ENCODE results near the gene NFASC. TPM values are rescaled to one million over a fixed set of nuclear protein-coding genes. Genes with fewer than 3 reads are reported as not detected.
A peak's percentile ranks its signal among the peaks of the same experiment; 100 is the strongest.

The NFASC gene
- total and polyA plus RNA-seq, 4 donors, result 51.4 to 173 (median 113) TPM

DNA sequence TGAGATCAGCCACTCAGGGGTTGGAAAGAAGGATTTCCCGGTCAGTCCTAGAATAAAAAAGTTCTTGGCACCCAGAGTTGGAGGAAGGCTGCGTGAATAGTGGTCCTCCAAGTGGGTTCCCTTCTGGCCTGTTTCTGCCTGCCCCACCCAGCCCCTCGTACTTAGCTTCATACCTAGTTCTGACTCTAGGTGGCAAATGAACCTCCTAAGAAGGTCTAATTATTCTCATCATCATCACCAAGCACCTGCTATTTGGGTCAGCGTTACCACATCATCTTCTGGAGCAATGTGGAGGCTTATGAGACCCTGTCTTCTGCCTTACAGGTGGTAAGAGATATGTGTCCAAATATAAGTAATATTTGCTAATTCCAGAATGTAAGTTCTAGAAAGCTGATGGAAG, 35.9 kb upstream of the NFASC start:
- Histone ChIP-seq H3K4me3 (ENCODE audit: low read depth, low read length) (no peak overlapping the region), H3K9me3 (ENCODE audit: control insufficient read depth, insufficient read depth, low read length) (no peaks in the 10 kb centered on the region), H3K4me1 (ENCODE audit: control insufficient read depth, insufficient read depth, low read length) (peaks cover 19% of the 10 kb centered on the region), H3K27ac (ENCODE audit: low read depth, low read length) (no peak overlapping the region), H3K27me3 (ENCODE audit: control insufficient read depth, insufficient read depth, low read length) (no peaks in the 10 kb centered on the region), H3K36me3 (ENCODE audit: control insufficient read depth, insufficient read depth, low read length) (no peaks in the 10 kb centered on the region)
- 33% methylated on average over 1 of the region's 4 CpGs for WGBS (ENCODE audit: insufficient coverage)
- no peak for DNase-seq (ENCODE audit: low read depth in 4 of 6, low spot score in 6 of 6)

DNA sequence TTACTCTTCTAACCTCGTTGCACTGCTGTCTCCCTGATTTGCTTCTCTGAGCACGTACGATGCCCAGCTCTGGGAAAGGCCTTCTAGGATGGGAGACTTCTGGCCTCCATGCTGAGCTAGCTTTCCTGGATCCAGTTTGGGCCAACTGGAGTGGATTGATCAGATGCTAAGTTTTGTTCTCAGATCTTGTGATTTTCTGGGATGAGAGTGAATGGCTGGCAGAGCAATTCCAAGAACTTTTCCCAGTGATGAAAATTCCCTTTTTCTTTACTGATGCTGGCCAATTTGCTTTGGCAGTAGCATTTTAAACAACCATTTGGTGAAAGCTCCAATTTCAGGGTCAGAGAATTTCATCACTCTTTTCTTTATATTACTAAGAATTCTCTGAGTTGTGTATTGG, 34.9 kb upstream of the NFASC start:
- DNase-seq (ENCODE audit: low read depth in 4 of 6, low spot score in 6 of 6), result no peak
- 100% methylated on average over 3 of the region's 3 CpGs for WGBS (ENCODE audit: insufficient coverage)
- peaks cover 11% of the 10 kb centered on the region for H3K4me1 ChIP-seq (ENCODE audit: control insufficient read depth, insufficient read depth, low read length)

DNA sequence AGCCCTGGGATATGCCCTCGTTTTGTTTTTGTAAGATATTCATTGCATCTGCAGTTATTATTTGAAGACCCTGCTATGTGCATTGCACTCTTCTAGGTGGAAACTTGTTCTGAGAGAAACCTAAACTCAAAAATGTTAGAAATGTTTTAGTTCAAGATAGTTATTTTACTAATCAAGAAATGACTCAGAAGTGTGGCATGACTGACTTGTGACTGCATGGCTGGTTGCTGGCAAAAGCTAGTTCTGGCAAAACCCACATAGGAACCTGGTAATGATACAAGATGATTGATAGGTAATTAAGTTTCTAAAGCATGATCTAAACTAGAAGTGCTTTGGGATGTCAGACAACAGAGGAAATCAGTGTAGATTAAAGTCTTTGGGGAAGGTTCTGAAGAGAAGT, 33.8 kb upstream of the NFASC start:
- peaks cover 7% of the 10 kb centered on the region for H3K4me1 ChIP-seq (ENCODE audit: control insufficient read depth, insufficient read depth, low read length)
- WGBS (ENCODE audit: insufficient coverage), result 71% methylated on average over 1 of the region's 1 CpG
- no peak overlapping the region for H3K4me3 ChIP-seq (ENCODE audit: low read depth, low read length)
- no peaks in the 10 kb centered on the region for H3K36me3 ChIP-seq (ENCODE audit: control insufficient read depth, insufficient read depth, low read length)
- H3K27me3 ChIP-seq (ENCODE audit: control insufficient read depth, insufficient read depth, low read length), result no peaks in the 10 kb centered on the region
- H3K9me3 ChIP-seq (ENCODE audit: control insufficient read depth, insufficient read depth, low read length), result no peaks in the 10 kb centered on the region
- H3K27ac ChIP-seq (ENCODE audit: low read depth, low read length), result no peak overlapping the region
- no peak for DNase-seq (ENCODE audit: low read depth in 4 of 6, low spot score in 6 of 6)

More for the DNA sequence above, 34.9 kb upstream of the NFASC start:
- Histone ChIP-seq H3K36me3 (ENCODE audit: control insufficient read depth, insufficient read depth, low read length) (no peaks in the 10 kb centered on the region), H3K4me3 (ENCODE audit: low read depth, low read length) (no peak overlapping the region), H3K9me3 (ENCODE audit: control insufficient read depth, insufficient read depth, low read length) (no peaks in the 10 kb centered on the region), H3K27ac (ENCODE audit: low read depth, low read length) (no peak overlapping the region), H3K27me3 (ENCODE audit: control insufficient read depth, insufficient read depth, low read length) (no peaks in the 10 kb centered on the region)

GRCh38 chr1:204837440-204838084, 33.1 kb upstream of the NFASC start:
- Histone ChIP-seq H3K36me3 (ENCODE audit: control insufficient read depth, insufficient read depth, low read length) (no peaks in the 10 kb centered on the region), H3K27me3 (ENCODE audit: control insufficient read depth, insufficient read depth, low read length) (no peaks in the 10 kb centered on the region), H3K9me3 (ENCODE audit: control insufficient read depth, insufficient read depth, low read length) (no peaks in the 10 kb centered on the region), H3K27ac (ENCODE audit: low read depth, low read length) (no peak overlapping the region), H3K4me1 (ENCODE audit: control insufficient read depth, insufficient read depth, low read length) (peaks cover 9% of the 10 kb centered on the region), H3K4me3 (ENCODE audit: low read depth, low read length) (no peak overlapping the region)
- peak in 1 of 6 donors; percentile 77 for DNase-seq (ENCODE audit: low read depth in 4 of 6, low spot score in 6 of 6)
- 21% methylated on average over 6 of the region's 7 CpGs for WGBS (ENCODE audit: insufficient coverage)

GRCh38 chr1:204841316-204841715, 29.3 kb upstream of the NFASC start:
- Histone ChIP-seq H3K4me3 (ENCODE audit: low read depth, low read length) (no peak overlapping the region), H3K36me3 (ENCODE audit: control insufficient read depth, insufficient read depth, low read length) (no peaks in the 10 kb centered on the region), H3K27ac (ENCODE audit: low read depth, low read length) (no peak overlapping the region), H3K4me1 (ENCODE audit: control insufficient read depth, insufficient read depth, low read length) (peaks cover 11% of the 10 kb centered on the region), H3K27me3 (ENCODE audit: control insufficient read depth, insufficient read depth, low read length) (no peaks in the 10 kb centered on the region), H3K9me3 (ENCODE audit: control insufficient read depth, insufficient read depth, low read length) (no peaks in the 10 kb centered on the region)
- no peak for DNase-seq (ENCODE audit: low read depth in 4 of 6, low spot score in 6 of 6)
- no CpG with 5 or more reads among the region's 1 CpG for WGBS (ENCODE audit: insufficient coverage)

DNA sequence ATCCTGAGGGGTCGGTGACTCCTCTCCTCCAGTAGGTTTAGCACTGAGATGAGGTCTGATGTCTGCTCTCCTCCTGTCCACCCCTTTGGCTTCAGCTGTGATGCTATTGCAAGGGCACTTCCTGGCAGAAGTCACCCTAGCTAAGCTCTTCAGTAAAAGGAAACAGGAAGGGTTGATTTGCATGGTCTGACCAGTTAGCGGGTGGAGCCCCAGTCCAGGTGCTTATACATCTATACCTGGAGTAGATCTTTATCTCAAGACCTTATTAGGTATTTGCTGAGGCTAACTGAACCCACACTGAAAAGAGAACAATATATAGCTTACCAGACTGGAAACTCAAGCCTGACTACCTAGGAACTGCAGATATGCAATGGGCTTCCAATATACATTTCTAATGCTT, 28.9 kb upstream of the NFASC start:
- H3K36me3 ChIP-seq (ENCODE audit: control insufficient read depth, insufficient read depth, low read length), result no peaks in the 10 kb centered on the region
- no peak overlapping the region for H3K4me3 ChIP-seq (ENCODE audit: low read depth, low read length)
- peaks cover 15% of the 10 kb centered on the region for H3K4me1 ChIP-seq (ENCODE audit: control insufficient read depth, insufficient read depth, low read length)
- H3K27ac ChIP-seq (ENCODE audit: low read depth, low read length), result no peak overlapping the region
- no peaks in the 10 kb centered on the region for H3K27me3 ChIP-seq (ENCODE audit: control insufficient read depth, insufficient read depth, low read length)
- WGBS (ENCODE audit: insufficient coverage), result no CpG with 5 or more reads among the region's 2 CpGs
- no peaks in the 10 kb centered on the region for H3K9me3 ChIP-seq (ENCODE audit: control insufficient read depth, insufficient read depth, low read length)
- DNase-seq (ENCODE audit: low read depth in 4 of 6, low spot score in 6 of 6), result no peak

DNA sequence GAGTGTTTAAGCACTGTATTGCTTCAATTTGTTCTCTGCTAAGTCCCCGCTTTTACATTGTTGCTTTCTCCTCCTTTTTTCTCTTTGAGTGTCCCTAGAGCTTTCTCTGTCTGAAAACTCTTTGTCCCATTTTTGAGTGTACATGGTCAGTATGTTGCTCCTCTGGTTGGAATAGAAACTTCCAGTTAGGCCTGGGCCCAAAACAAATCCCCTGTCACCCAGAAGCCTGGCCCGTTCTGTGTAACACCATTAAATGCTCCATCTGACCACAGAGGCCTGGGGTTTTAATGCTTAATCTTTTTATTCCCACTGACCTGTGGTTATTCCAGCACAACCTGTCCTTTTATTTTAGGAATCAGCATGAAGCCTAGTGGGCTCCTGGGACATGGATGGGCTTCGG, 28.3 kb upstream of the NFASC start:
- no peak for DNase-seq (ENCODE audit: low read depth in 4 of 6, low spot score in 6 of 6)
- H3K27ac ChIP-seq (ENCODE audit: low read depth, low read length), result peak overlapping the region; percentile 55
- H3K4me1 ChIP-seq (ENCODE audit: control insufficient read depth, insufficient read depth, low read length), result peaks cover 16% of the 10 kb centered on the region
- H3K36me3 ChIP-seq (ENCODE audit: control insufficient read depth, insufficient read depth, low read length), result no peaks in the 10 kb centered on the region
- H3K27me3 ChIP-seq (ENCODE audit: control insufficient read depth, insufficient read depth, low read length), result no peaks in the 10 kb centered on the region
- H3K4me3 ChIP-seq (ENCODE audit: low read depth, low read length), result no peak overlapping the region
- no peaks in the 10 kb centered on the region for H3K9me3 ChIP-seq (ENCODE audit: control insufficient read depth, insufficient read depth, low read length)
- 71% methylated on average over 1 of the region's 3 CpGs for WGBS (ENCODE audit: insufficient coverage)

DNA sequence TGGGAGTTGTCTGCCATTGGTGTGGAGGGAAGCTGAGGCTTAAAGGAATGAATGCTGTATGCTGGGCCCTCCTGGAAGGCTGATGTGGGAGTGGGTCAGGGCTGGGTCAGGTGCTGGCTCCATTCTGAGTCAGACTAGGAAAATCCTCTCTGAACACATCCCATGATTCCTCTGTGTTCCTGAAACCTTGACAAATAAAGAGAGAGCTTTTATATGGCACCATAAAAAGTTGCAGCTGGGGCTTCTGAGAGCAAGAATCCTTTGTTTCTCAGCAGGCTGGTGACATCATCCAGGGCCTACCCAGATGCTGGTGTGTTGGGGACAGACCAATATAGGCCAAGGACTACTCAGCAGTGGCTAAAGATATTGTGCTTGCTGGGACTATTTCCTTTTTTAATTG, 27.8 kb upstream of the NFASC start:
- no peak overlapping the region for H3K4me3 ChIP-seq (ENCODE audit: low read depth, low read length)
- peaks cover 16% of the 10 kb centered on the region for H3K4me1 ChIP-seq (ENCODE audit: control insufficient read depth, insufficient read depth, low read length)
- H3K36me3 ChIP-seq (ENCODE audit: control insufficient read depth, insufficient read depth, low read length), result no peaks in the 10 kb centered on the region
- peak overlapping the region; percentile 55 for H3K27ac ChIP-seq (ENCODE audit: low read depth, low read length)
- H3K9me3 ChIP-seq (ENCODE audit: control insufficient read depth, insufficient read depth, low read length), result no peaks in the 10 kb centered on the region
- no peaks in the 10 kb centered on the region for H3K27me3 ChIP-seq (ENCODE audit: control insufficient read depth, insufficient read depth, low read length)
- peak in 1 of 6 donors; percentile 76 for DNase-seq (ENCODE audit: low read depth in 4 of 6, low spot score in 6 of 6)

DNA sequence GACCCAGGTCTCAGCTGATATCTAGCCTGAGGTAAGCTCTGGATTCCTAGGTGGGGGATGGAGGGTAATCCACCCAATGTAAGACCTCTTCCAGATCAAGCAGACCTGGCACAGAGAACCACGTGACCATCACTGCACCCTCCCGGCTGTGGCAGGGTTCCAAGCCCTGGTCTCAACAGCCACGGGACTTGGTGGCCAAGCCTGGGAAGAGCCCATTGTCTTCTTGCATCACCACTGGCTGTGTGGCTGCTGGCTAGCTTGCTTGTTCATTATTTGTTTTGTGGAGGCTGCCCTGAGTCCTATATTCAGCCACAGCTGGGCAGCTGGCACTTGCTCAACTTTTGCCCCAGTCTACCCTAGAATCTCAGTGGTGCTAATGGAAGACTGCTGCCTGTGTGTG, 24.1 kb upstream of the NFASC start:
- H3K4me1 ChIP-seq (ENCODE audit: control insufficient read depth, insufficient read depth, low read length), result peaks cover 12% of the 10 kb centered on the region
- WGBS (ENCODE audit: insufficient coverage), result 48% methylated on average over 3 of the region's 3 CpGs
- no peak overlapping the region for H3K27ac ChIP-seq (ENCODE audit: low read depth, low read length)
- no peaks in the 10 kb centered on the region for H3K27me3 ChIP-seq (ENCODE audit: control insufficient read depth, insufficient read depth, low read length)
- no peaks in the 10 kb centered on the region for H3K9me3 ChIP-seq (ENCODE audit: control insufficient read depth, insufficient read depth, low read length)
- no peaks in the 10 kb centered on the region for H3K36me3 ChIP-seq (ENCODE audit: control insufficient read depth, insufficient read depth, low read length)
- DNase-seq (ENCODE audit: low read depth in 4 of 6, low spot score in 6 of 6), result peak in 2 of 6 donors; percentile 39 to 53
- H3K4me3 ChIP-seq (ENCODE audit: low read depth, low read length), result no peak overlapping the region

- H3K4me1 ChIP-seq (ENCODE audit: control insufficient read depth, insufficient read depth, low read length), result peaks cover 11% of the 10 kb centered on the region
- no peak overlapping the region for H3K4me3 ChIP-seq (ENCODE audit: low read depth, low read length)
- DNase-seq (ENCODE audit: low read depth in 4 of 6, low spot score in 6 of 6), result no peak
- H3K27ac ChIP-seq (ENCODE audit: low read depth, low read length), result no peak overlapping the region
- H3K36me3 ChIP-seq (ENCODE audit: control insufficient read depth, insufficient read depth, low read length), result no peaks in the 10 kb centered on the region
- H3K9me3 ChIP-seq (ENCODE audit: control insufficient read depth, insufficient read depth, low read length), result no peaks in the 10 kb centered on the region
- H3K27me3 ChIP-seq (ENCODE audit: control insufficient read depth, insufficient read depth, low read length), result no peaks in the 10 kb centered on the region
- WGBS (ENCODE audit: insufficient coverage), result 60% methylated on average over 2 of the region's 5 CpGs
These were observed 22.1 kb upstream of the NFASC start for GRCh38 chr1:204848579-204848978.

All from spinal cord (tissue), 10 donors.